PFSK-1 (cell line): ENCODE results near the gene NHSL2.

ENCODE experiments used
- FOXP2 ChIP-seq: optimal IDR thresholded peaks from 2 replicates; pipeline ENCODE3; 2011; ENCODE audit warnings: borderline replicate concordance, control low read depth, inconsistent platforms; ENCODE audit not compliant: insufficient read depth; ENCODE audit errors: extremely low read length, extremely low read depth
- POLR2AphosphoS5 ChIP-seq: IDR thresholded peaks from 2 replicates; pipeline ENCODE4 v1.6.1; 2012; ENCODE audit warnings: low read depth, mild to moderate bottlenecking, control low read depth, low read length, moderate library complexity
- SIN3A ChIP-seq: IDR thresholded peaks from 2 replicates; pipeline ENCODE4 v1.6.1; 2012; ENCODE audit warnings: mild to moderate bottlenecking, low read length, moderate library complexity, borderline replicate concordance; ENCODE audit not compliant: insufficient read depth
- TAF1 ChIP-seq: IDR thresholded peaks from 2 replicates; pipeline ENCODE4 v1.6.1; 2012; ENCODE audit warnings: low read length, control low read depth, borderline replicate concordance; ENCODE audit not compliant: insufficient read depth
- TF ChIP-seq, protein P1 (sequence below), 2 experiments: IDR thresholded peaks; 2 replicates each; pipeline versions ENCODE4 v1.6.1 to v1.8.0; 2011 to 2012; ENCODE audit warnings: low read depth in 2 of 2, low read length in 2 of 2, control low read depth in 1 of 2, inconsistent platforms in 1 of 2, mild to moderate bottlenecking in 1 of 2, moderate library complexity in 1 of 2; ENCODE audit not compliant: insufficient read depth in 1 of 2

DNA sequence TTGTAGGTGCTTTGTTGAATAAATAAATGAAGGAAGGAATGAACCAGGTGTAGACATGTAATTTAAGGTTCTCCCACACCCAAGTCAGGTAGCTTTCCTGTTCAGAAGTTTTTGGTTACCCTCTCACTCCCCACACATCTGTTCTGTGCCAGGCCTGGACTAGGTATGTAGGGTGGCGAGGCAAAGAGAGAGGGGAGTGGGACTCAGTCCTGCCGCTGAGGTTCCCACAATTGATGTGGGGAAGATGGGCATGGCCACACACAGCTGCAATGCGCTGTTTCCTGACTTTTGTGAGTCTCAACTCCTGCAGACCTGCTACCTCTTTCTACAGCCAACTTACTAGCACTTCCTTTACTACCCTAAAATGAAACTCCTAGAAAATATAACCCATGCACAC, 132.2 kb downstream of the NHSL2 start:
- TF ChIP-seq SIN3A: no peak
- no peak for TF ChIP-seq POLR2AphosphoS5
- TF ChIP-seq, protein P1, sequence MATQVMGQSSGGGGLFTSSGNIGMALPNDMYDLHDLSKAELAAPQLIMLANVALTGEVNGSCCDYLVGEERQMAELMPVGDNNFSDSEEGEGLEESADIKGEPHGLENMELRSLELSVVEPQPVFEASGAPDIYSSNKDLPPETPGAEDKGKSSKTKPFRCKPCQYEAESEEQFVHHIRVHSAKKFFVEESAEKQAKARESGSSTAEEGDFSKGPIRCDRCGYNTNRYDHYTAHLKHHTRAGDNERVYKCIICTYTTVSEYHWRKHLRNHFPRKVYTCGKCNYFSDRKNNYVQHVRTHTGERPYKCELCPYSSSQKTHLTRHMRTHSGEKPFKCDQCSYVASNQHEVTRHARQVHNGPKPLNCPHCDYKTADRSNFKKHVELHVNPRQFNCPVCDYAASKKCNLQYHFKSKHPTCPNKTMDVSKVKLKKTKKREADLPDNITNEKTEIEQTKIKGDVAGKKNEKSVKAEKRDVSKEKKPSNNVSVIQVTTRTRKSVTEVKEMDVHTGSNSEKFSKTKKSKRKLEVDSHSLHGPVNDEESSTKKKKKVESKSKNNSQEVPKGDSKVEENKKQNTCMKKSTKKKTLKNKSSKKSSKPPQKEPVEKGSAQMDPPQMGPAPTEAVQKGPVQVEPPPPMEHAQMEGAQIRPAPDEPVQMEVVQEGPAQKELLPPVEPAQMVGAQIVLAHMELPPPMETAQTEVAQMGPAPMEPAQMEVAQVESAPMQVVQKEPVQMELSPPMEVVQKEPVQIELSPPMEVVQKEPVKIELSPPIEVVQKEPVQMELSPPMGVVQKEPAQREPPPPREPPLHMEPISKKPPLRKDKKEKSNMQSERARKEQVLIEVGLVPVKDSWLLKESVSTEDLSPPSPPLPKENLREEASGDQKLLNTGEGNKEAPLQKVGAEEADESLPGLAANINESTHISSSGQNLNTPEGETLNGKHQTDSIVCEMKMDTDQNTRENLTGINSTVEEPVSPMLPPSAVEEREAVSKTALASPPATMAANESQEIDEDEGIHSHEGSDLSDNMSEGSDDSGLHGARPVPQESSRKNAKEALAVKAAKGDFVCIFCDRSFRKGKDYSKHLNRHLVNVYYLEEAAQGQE (IDR thresholded peaks at IDR 0.05; ENCODE audit: insufficient read depth in 1 of 2, low read depth in 2 of 2, low read length in 2 of 2): no peak
- no peak for TF ChIP-seq TAF1
- no peak for TF ChIP-seq FOXP2
